K562 (cell line): ENCODE data around the gene ADAMTS6.

Experiments used
- CC2D1A ChIP-seq: fragments of 450-650 bp; IDR thresholded peaks from 2 replicates; pipeline ENCODE4 v1.6.1; 2017; ENCODE audit warnings: mild to moderate bottlenecking
- CTCF ChIP-seq, 3 experiments: IDR thresholded peaks in 2 of 3; conservative IDR thresholded peaks in 1 of 3; 2 replicates each; pipeline ENCODE4 v1.5.1; 2011 to 2012; ENCODE audit warnings: low read length in 3 of 3, mild to moderate bottlenecking in 3 of 3, control low read depth in 2 of 3, improper control_type of control experiment in 1 of 3, inconsistent platforms in 1 of 3, low read depth in 1 of 3, mixed read lengths in 1 of 3, moderate library complexity in 1 of 3; ENCODE audit not compliant: insufficient read depth in 2 of 3
- ETV1 ChIP-seq: fragments of 450-650 bp; conservative IDR thresholded peaks from 2 replicates; pipeline ENCODE4 v1.6.1; 2016; ENCODE audit warnings: missing genetic modification characterization, control low read depth, low read depth, missing compliant biosample characterization
- REST ChIP-seq, 2 experiments: fragments of 450-650 bp; formaldehyde crosslinking in 1 of 2; IDR thresholded peaks; 2 replicates each; pipeline versions ENCODE4 v1.4.0 to v1.6.1; 2014 to 2020; ENCODE audit warnings: mild to moderate bottlenecking in 2 of 2, borderline replicate concordance in 1 of 2, low read depth in 1 of 2
- SNAPC5 ChIP-seq: fragments of 250-450 bp; sonication (Bioruptor Pico); IDR thresholded peaks from 2 replicates; pipeline ENCODE4 v1.8.0; 2021; ENCODE audit warnings: moderate library complexity, mild to moderate bottlenecking, inconsistent platforms
- USF1 ChIP-seq: sonication (generic); formaldehyde crosslinking; IDR thresholded peaks from 2 replicates; pipeline ENCODE4 v1.9.0; 2022; ENCODE audit warnings: mild to moderate bottlenecking, missing genetic modification reagents
- ZNF785 ChIP-seq: fragments of 250-450 bp; sonication (Bioruptor Pico); IDR thresholded peaks from 2 replicates; pipeline ENCODE4 v1.4.0; 2020; ENCODE audit warnings: mild to moderate bottlenecking

- no peak for TF ChIP-seq CTCF (IDR thresholded peaks at IDR 0.05 in 2 of 3, conservative IDR thresholded peaks at IDR 0.05 in 1 of 3; ENCODE audit: insufficient read depth in 2 of 3, low read depth in 1 of 3, low read length in 3 of 3)
- no peak for TF ChIP-seq USF1 (CRISPR knock-in tag)
- no peak for TF ChIP-seq REST (IDR thresholded peaks at IDR 0.05; ENCODE audit: borderline replicate concordance)
- TF ChIP-seq REST (CRISPR knock-in tag; IDR thresholded peaks at IDR 0.05; ENCODE audit: low read depth) = no peak
- no peak for TF ChIP-seq SNAPC5
- TF ChIP-seq CC2D1A = no peak
- TF ChIP-seq ZNF785 = no peak
- no peak for TF ChIP-seq ETV1 (tag)
Measured at GRCh38 chr5:65161655-65162054, 320.1 kb downstream of the ADAMTS6 start.
